ENCODE data around the gene MGAT5. TPM values are rescaled to one million over a fixed set of nuclear protein-coding genes. Genes with fewer than 3 reads are reported as not detected.

The MGAT5 gene
- total RNA-seq, 1 donor from 2014 or later, result 36.8 TPM

- no peaks in the 10 kb centered on the region for H3K9me3 Mint-ChIP-seq
- H3K4me1 Mint-ChIP-seq, result peaks cover 17% of the 10 kb centered on the region
- H3K36me3 Mint-ChIP-seq (ENCODE audit: low read depth), result no peaks in the 10 kb centered on the region
- H3K4me3 Mint-ChIP-seq, result no peak overlapping the region
- DNase-seq (ENCODE audit: low read depth, low spot score), result no peak
- no peak overlapping the region for H3K27ac Mint-ChIP-seq (ENCODE audit: unreplicated experiment)
- no peak for TF ChIP-seq CTCF (conservative IDR thresholded peaks at IDR 0.05)
- no peaks in the 10 kb centered on the region for H3K27me3 Mint-ChIP-seq (ENCODE audit: low read depth)
Observed at GRCh38 chr2:134262684-134263083, 8.8 kb downstream of the MGAT5 start.

- H3K36me3 Mint-ChIP-seq (ENCODE audit: low read depth), result no peaks in the 10 kb centered on the region
Observed at GRCh38 chr2:134268265-134268664, 14.4 kb downstream of the MGAT5 start.

GRCh38 chr2:134269230-134269629 lies 15.4 kb downstream of the MGAT5 start:
- peaks cover 4% of the 10 kb centered on the region for H3K4me1 Mint-ChIP-seq
- H3K27me3 Mint-ChIP-seq (ENCODE audit: low read depth), result no peaks in the 10 kb centered on the region
- H3K9me3 Mint-ChIP-seq, result no peaks in the 10 kb centered on the region
- no peak overlapping the region for H3K4me3 Mint-ChIP-seq
- H3K27ac Mint-ChIP-seq (ENCODE audit: unreplicated experiment), result no peak overlapping the region
- no peak for TF ChIP-seq CTCF (conservative IDR thresholded peaks at IDR 0.05)
- no peaks in the 10 kb centered on the region for H3K36me3 Mint-ChIP-seq (ENCODE audit: low read depth)
- DNase-seq (ENCODE audit: low read depth, low spot score), result no peak

More at GRCh38 chr2:134268265-134268664, 14.4 kb downstream of the MGAT5 start:
- no peaks in the 10 kb centered on the region for H3K27me3 Mint-ChIP-seq (ENCODE audit: low read depth)
- H3K4me1 Mint-ChIP-seq, result peaks cover 4% of the 10 kb centered on the region
- no peak overlapping the region for H3K27ac Mint-ChIP-seq (ENCODE audit: unreplicated experiment)
- TF ChIP-seq CTCF (conservative IDR thresholded peaks at IDR 0.05), result no peak
- DNase-seq (ENCODE audit: low read depth, low spot score), result no peak
- H3K9me3 Mint-ChIP-seq, result no peaks in the 10 kb centered on the region
- no peak overlapping the region for H3K4me3 Mint-ChIP-seq

- DNase-seq (ENCODE audit: low read depth, low spot score), result no peak
- no peak overlapping the region for H3K27ac Mint-ChIP-seq (ENCODE audit: unreplicated experiment)
- H3K36me3 Mint-ChIP-seq (ENCODE audit: low read depth), result no peaks in the 10 kb centered on the region
- H3K4me1 Mint-ChIP-seq, result peaks cover 5% of the 10 kb centered on the region
- no peak overlapping the region for H3K4me3 Mint-ChIP-seq
- H3K27me3 Mint-ChIP-seq (ENCODE audit: low read depth), result no peaks in the 10 kb centered on the region
- TF ChIP-seq CTCF (conservative IDR thresholded peaks at IDR 0.05), result no peak
- no peaks in the 10 kb centered on the region for H3K9me3 Mint-ChIP-seq
Observed at GRCh38 chr2:134269972-134270735, 16.3 kb downstream of the MGAT5 start.

GRCh38 chr2:134271758-134272157 lies 17.9 kb downstream of the MGAT5 start:
- H3K27ac Mint-ChIP-seq (ENCODE audit: unreplicated experiment), result no peak overlapping the region
- peaks cover 11% of the 10 kb centered on the region for H3K4me1 Mint-ChIP-seq
- no peak overlapping the region for H3K4me3 Mint-ChIP-seq
- TF ChIP-seq CTCF (conservative IDR thresholded peaks at IDR 0.05), result no peak
- H3K36me3 Mint-ChIP-seq (ENCODE audit: low read depth), result no peaks in the 10 kb centered on the region
- no peak for DNase-seq (ENCODE audit: low read depth, low spot score)
- H3K27me3 Mint-ChIP-seq (ENCODE audit: low read depth), result no peaks in the 10 kb centered on the region
- H3K9me3 Mint-ChIP-seq, result no peaks in the 10 kb centered on the region
